Chondrocyte (in vitro differentiated cells): ENCODE measurements around the gene HUS1. TPM values are rescaled to one million over a fixed set of nuclear protein-coding genes. Genes with fewer than 3 reads are reported as not detected.

ENCODE experiments used
- DNase-seq: peaks from one replicate; pipeline ENCODE4 v3.0.0; 2021; ENCODE audit warnings: mixed read lengths, low spot score
- H3K27ac Mint-ChIP-seq: one replicate; pipeline ENCODE4 v1.8.0; 2021; ENCODE audit warnings: mild to moderate bottlenecking, moderate library complexity, mixed read lengths; ENCODE audit not compliant: unreplicated experiment
- H3K27me3 Mint-ChIP-seq: 2 replicates; pipeline ENCODE4 v1.8.0; 2021; ENCODE audit warnings: low read depth, mixed read lengths
- H3K36me3 Mint-ChIP-seq: 2 replicates; pipeline ENCODE4 v1.8.0; 2021; ENCODE audit warnings: low read depth, mixed read lengths
- H3K4me1 Mint-ChIP-seq: 2 replicates; pipeline ENCODE4 v1.8.0; 2021; ENCODE audit warnings: low read depth, mild to moderate bottlenecking, mixed read lengths
- H3K4me3 Mint-ChIP-seq: one replicate; pipeline ENCODE4 v1.8.0; 2021; ENCODE audit warnings: mild to moderate bottlenecking, moderate library complexity, mixed read lengths; ENCODE audit not compliant: unreplicated experiment
- H3K9me3 Mint-ChIP-seq: 2 replicates; pipeline ENCODE4 v1.8.0; 2021; ENCODE audit warnings: low read depth, mixed read lengths
- CTCF ChIP-seq: fragments of 200-600 bp; sonication (generic); IDR thresholded peaks from 2 replicates; pipeline ENCODE4 v1.5.0; 2021; ENCODE audit warnings: antibody characterized with exemption, mild to moderate bottlenecking, moderate library complexity
- total RNA-seq: library from RNA; stranded (reverse); gene quantifications from 3 replicates; pipeline ENCODE4 v1.2.1, GENCODE V29; 2021

Gene HUS1
- total RNA-seq, 1 donor from 2014 or later: 29.0 TPM

GRCh38 chr7:47937711-47938573 lies 41.5 kb downstream of the HUS1 start:
- Mint-ChIP-seq H3K4me3 (no peak overlapping the region), H3K27ac (no peak overlapping the region), H3K4me1 (peaks cover 49% of the 10 kb centered on the region), H3K36me3 (no peaks in the 10 kb centered on the region), H3K27me3 (no peaks in the 10 kb centered on the region), H3K9me3 (no peaks in the 10 kb centered on the region)
- TF ChIP-seq CTCF: no peak
- no peak for DNase-seq

- peaks cover 56% of the 10 kb centered on the region for H3K4me1 Mint-ChIP-seq
- H3K27ac Mint-ChIP-seq: no peak overlapping the region
- DNase-seq: no peak
- H3K4me3 Mint-ChIP-seq: no peak overlapping the region
- H3K9me3 Mint-ChIP-seq: no peaks in the 10 kb centered on the region
- no peaks in the 10 kb centered on the region for H3K36me3 Mint-ChIP-seq
- no peak for TF ChIP-seq CTCF
- no peaks in the 10 kb centered on the region for H3K27me3 Mint-ChIP-seq
Measured at GRCh38 chr7:47937065-47937687, 42.2 kb downstream of the HUS1 start.

- Mint-ChIP-seq H3K27ac (no peak overlapping the region), H3K9me3 (no peaks in the 10 kb centered on the region), H3K4me3 (no peak overlapping the region), H3K4me1 (peaks cover 56% of the 10 kb centered on the region), H3K36me3 (no peaks in the 10 kb centered on the region), H3K27me3 (no peaks in the 10 kb centered on the region)
- no peak for TF ChIP-seq CTCF
- DNase-seq: no peak
Measured at GRCh38 chr7:47936323-47936722, 43.1 kb downstream of the HUS1 start.

GRCh38 chr7:47935336-47935735 lies 44.1 kb downstream of the HUS1 start:
- Mint-ChIP-seq H3K9me3 (no peaks in the 10 kb centered on the region), H3K4me1 (peaks cover 50% of the 10 kb centered on the region)

More at GRCh38 chr7:47935336-47935735, 44.1 kb downstream of the HUS1 start:
- no peaks in the 10 kb centered on the region for H3K36me3 Mint-ChIP-seq
- H3K27ac Mint-ChIP-seq: no peak overlapping the region
- DNase-seq: no peak
- no peak for TF ChIP-seq CTCF
- no peaks in the 10 kb centered on the region for H3K27me3 Mint-ChIP-seq
- no peak overlapping the region for H3K4me3 Mint-ChIP-seq
